ENCODE measurements around the gene RNU5D-1. TPM values are rescaled to one million over a fixed set of nuclear protein-coding genes. Genes with fewer than 3 reads are reported as not detected.

RNU5D-1 gene
- total RNA-seq, 1 donor from 2014 or later, result not detected

- DNase-seq (ENCODE audit: low spot score), result no peak
- Mint-ChIP-seq H3K27me3 (ENCODE audit: unreplicated experiment) (peaks cover 1% of the 10 kb centered on the region), H3K4me3 (ENCODE audit: unreplicated experiment) (no peak overlapping the region), H3K27ac (ENCODE audit: unreplicated experiment) (peak overlapping the region; percentile 52), H3K4me1 (ENCODE audit: unreplicated experiment) (peaks cover 12% of the 10 kb centered on the region), H3K36me3 (ENCODE audit: low read depth, unreplicated experiment) (peaks cover 10% of the 10 kb centered on the region), H3K9me3 (ENCODE audit: unreplicated experiment) (no peaks in the 10 kb centered on the region)
- no peak for TF ChIP-seq CTCF (IDR thresholded peaks at IDR 0.05; ENCODE audit: unreplicated experiment)
These were observed 29.9 kb upstream of the RNU5D-1 start for GRCh38 chr1:44760876-44761275.

DNA sequence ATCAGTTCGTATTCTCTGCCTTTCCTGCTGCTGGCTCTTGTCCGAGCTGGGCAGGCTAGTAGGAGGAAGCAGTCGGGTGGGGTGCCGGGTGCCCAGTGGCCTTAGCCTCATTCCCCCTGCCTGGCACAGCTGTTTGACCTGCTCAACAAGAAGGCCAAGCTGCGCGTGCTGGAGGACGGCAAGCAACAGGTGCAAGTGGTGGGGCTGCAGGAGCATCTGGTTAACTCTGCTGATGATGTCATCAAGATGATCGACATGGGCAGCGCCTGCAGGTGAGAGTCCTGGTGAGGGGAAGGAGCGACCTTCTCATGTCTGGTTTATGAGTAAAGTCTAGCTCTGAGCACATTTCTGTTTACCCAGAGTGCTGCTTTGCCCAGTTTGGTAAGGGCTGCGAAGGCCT, 28.1 kb upstream of the RNU5D-1 start:
- peaks cover 10% of the 10 kb centered on the region for H3K36me3 Mint-ChIP-seq (ENCODE audit: low read depth, unreplicated experiment)

DNA sequence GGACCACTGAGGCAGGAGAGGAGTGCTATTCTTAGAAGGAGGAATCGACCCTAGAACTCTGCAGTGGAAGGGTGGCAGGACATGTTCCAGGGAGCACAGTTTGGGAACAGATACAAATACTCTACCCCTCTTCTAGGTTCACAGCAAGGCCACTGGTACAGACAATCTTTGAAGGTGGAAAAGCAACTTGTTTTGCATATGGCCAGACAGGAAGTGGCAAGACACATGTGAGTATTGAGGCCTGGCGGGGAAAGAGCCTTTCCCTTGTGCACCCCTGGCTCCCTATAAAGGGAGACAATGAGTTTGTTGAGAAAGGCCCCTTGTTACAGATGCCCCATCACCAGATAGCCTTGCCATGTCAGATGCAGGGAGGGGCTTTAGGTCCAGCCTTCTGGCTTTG, 26.4 kb upstream of the RNU5D-1 start:
- H3K36me3 Mint-ChIP-seq (ENCODE audit: low read depth, unreplicated experiment), result peaks cover 3% of the 10 kb centered on the region
- H3K4me3 Mint-ChIP-seq (ENCODE audit: unreplicated experiment), result no peak overlapping the region
- peaks cover 12% of the 10 kb centered on the region for H3K4me1 Mint-ChIP-seq (ENCODE audit: unreplicated experiment)
- no peaks in the 10 kb centered on the region for H3K9me3 Mint-ChIP-seq (ENCODE audit: unreplicated experiment)
- peaks cover 1% of the 10 kb centered on the region for H3K27me3 Mint-ChIP-seq (ENCODE audit: unreplicated experiment)
- H3K27ac Mint-ChIP-seq (ENCODE audit: unreplicated experiment), result peak overlapping the region; percentile 79
- DNase-seq (ENCODE audit: low spot score), result no peak
- TF ChIP-seq CTCF (IDR thresholded peaks at IDR 0.05; ENCODE audit: unreplicated experiment), result no peak

More for the DNA sequence above, 28.1 kb upstream of the RNU5D-1 start:
- TF ChIP-seq CTCF (IDR thresholded peaks at IDR 0.05; ENCODE audit: unreplicated experiment), result no peak
- no peak overlapping the region for H3K27ac Mint-ChIP-seq (ENCODE audit: unreplicated experiment)
- DNase-seq (ENCODE audit: low spot score), result no peak
- H3K4me1 Mint-ChIP-seq (ENCODE audit: unreplicated experiment), result peaks cover 12% of the 10 kb centered on the region
- H3K27me3 Mint-ChIP-seq (ENCODE audit: unreplicated experiment), result peaks cover 1% of the 10 kb centered on the region
- H3K9me3 Mint-ChIP-seq (ENCODE audit: unreplicated experiment), result no peaks in the 10 kb centered on the region
- H3K4me3 Mint-ChIP-seq (ENCODE audit: unreplicated experiment), result no peak overlapping the region

DNA sequence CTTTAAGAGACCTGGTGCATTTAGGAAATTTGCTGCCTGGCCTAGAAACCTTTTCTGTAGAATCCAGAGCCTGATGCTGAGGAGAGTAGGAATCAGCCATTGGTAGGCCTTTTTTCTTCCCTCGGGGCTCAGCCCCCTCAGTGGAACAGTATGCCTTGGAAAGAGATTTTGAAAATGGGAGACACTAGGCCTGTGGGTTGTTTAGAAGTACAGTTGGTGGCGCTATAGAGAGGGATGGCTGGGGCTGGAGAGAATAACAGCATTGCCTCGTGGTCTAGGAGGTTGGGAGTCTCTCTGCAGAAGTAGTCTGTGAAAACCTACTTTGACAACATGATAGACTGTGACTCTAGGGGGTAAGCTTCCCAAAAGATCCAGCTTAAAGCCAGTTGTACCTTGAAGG, 16.9 kb upstream of the RNU5D-1 start:
- no peak for TF ChIP-seq CTCF (IDR thresholded peaks at IDR 0.05; ENCODE audit: unreplicated experiment)
- no peak for DNase-seq (ENCODE audit: low spot score)
- Mint-ChIP-seq H3K27me3 (ENCODE audit: unreplicated experiment) (no peaks in the 10 kb centered on the region), H3K27ac (ENCODE audit: unreplicated experiment) (no peak overlapping the region), H3K36me3 (ENCODE audit: low read depth, unreplicated experiment) (peaks cover under 1% of the 10 kb centered on the region), H3K9me3 (ENCODE audit: unreplicated experiment) (no peaks in the 10 kb centered on the region), H3K4me3 (ENCODE audit: unreplicated experiment) (no peak overlapping the region), H3K4me1 (ENCODE audit: unreplicated experiment) (peaks cover 6% of the 10 kb centered on the region)

DNA sequence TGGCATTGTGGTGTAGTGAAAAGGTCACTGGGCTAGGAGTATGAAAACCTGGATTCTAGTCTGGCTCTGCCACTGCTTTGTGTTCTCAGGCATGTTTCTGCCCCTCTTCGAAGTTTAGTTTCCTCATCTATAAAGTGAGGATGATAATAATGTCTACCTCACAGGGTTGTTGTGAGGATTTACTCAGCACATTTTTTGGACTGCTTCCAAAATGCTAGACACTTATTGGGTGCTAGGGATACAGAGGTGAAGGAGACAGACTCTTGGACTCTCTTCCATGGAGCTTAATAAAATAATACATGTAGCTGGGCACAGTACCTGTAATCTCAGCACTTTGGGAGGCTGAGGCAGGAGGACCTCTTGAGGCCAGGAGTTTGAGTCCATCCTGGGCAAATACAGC, 12.2 kb upstream of the RNU5D-1 start:
- Mint-ChIP-seq H3K9me3 (ENCODE audit: unreplicated experiment) (no peaks in the 10 kb centered on the region), H3K4me3 (ENCODE audit: unreplicated experiment) (no peak overlapping the region), H3K4me1 (ENCODE audit: unreplicated experiment) (peaks cover 24% of the 10 kb centered on the region), H3K27me3 (ENCODE audit: unreplicated experiment) (peaks cover 7% of the 10 kb centered on the region), H3K36me3 (ENCODE audit: low read depth, unreplicated experiment) (peaks cover 8% of the 10 kb centered on the region), H3K27ac (ENCODE audit: unreplicated experiment) (no peak overlapping the region)
- no peak for DNase-seq (ENCODE audit: low spot score)
- TF ChIP-seq CTCF (IDR thresholded peaks at IDR 0.05; ENCODE audit: unreplicated experiment), result no peak

Data from endothelial cell (in vitro differentiated cells).